ENCODE measurements around the gene BCL2L2. TPM values are rescaled to one million over a fixed set of nuclear protein-coding genes. Genes with fewer than 3 reads are reported as not detected.

The BCL2L2 gene
- total and polyA plus RNA-seq, 2 of the 8 experiments (the other 6 are each of a cell fraction or from before 2014, with no cell fraction given), result 9.3 to 13.8 TPM

DNA sequence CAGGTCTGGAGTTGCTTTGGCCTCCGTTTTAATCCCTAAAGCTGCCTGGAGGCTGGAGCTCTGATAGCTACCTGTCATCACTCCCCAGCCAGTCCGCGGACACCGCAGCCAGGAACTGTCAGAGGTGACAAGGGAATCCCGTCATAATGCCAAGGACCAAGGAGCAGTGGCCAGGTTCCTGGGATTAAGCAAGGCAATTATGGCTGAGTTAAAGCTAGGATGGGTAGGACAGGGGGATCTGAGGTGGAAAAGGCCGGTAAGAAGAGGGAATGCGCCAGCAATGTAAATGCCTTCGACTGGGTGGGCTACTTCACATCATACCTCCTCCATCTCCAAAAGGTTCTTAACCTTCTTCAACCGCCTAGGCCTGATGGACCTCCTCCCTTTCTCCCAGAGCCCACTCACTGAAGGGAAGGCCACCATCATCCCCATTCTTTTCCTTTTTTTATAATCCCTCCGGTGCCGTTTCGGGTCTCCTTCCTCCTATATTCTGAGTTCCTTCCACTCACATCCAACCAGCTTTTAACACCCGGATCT is 5.9 kb upstream of the BCL2L2 start:
- Histone ChIP-seq H2AK5ac (ENCODE audit: low read depth, low read length) (no peak overlapping the region), H2BK5ac (ENCODE audit: low read depth, low read length) (no peak overlapping the region), H2BK15ac (ENCODE audit: low read length) (no peak overlapping the region), H3K79me1 (ENCODE audit: low read depth, low read length) (no peaks in the 10 kb centered on the region), H3K23me2 (ENCODE audit: low read depth, low read length) (peaks cover 15% of the 10 kb centered on the region), H3K9ac (replicated peaks in 1 of 4; ENCODE audit: extremely low read depth in 1 of 4, low read depth in 3 of 4, low read length in 3 of 4) (peak overlapping the region in 3 of 4 experiments; percentile 45 to 70 (median 54); a peak in 6 of 7 replicates), H3K79me2 (ENCODE audit: control insufficient read depth in 1 of 2, insufficient read depth in 2 of 2, low read length in 2 of 2) (no peaks in the 10 kb centered on the region), H3K27ac (ENCODE audit: low read depth, low read length) (no peak overlapping the region), H4K8ac (ENCODE audit: extremely low read depth, insufficient read depth, low read length) (no peak overlapping the region), H3K9me3 (ENCODE audit: insufficient read depth in 2 of 2, low read depth in 1 of 2, low read length in 1 of 2) (no peaks in the 10 kb centered on the region), H3K4me3 (ENCODE audit: extremely low read depth in 1 of 4, insufficient read depth in 2 of 4, low read depth in 3 of 4, low read length in 4 of 4) (peak overlapping the region; percentile 56 to 93 (median 73)), H3K14ac (ENCODE audit: insufficient read length) (no peak overlapping the region), H4K20me1 (replicated peaks in 1 of 2; ENCODE audit: control insufficient read depth in 1 of 2, insufficient read depth in 2 of 2, low read length in 2 of 2) (peaks cover 3 to 5% of the 10 kb centered on the region in 2 experiments), H3K4ac (replicated peaks; ENCODE audit: insufficient read length, low read depth, low read length) (no peak overlapping the region), H2BK120ac (replicated peaks; ENCODE audit: low read depth, low read length) (no peak overlapping the region), H2AFZ (ENCODE audit: low read length) (no peak overlapping the region), H3K18ac (ENCODE audit: extremely low read depth, low read length) (no peak overlapping the region), H4K5ac (ENCODE audit: insufficient read length, low read depth, low read length) (no peak overlapping the region), H3K23ac (ENCODE audit: insufficient read length) (no peak overlapping the region), H3K56ac (replicated peaks; ENCODE audit: insufficient read length, low read depth, low read length) (no peak overlapping the region), H3K4me2 (ENCODE audit: insufficient read depth in 1 of 2, low read depth in 2 of 2, low read length in 2 of 2) (peak overlapping the region; percentile 82 to 96), H3K4me1 (replicated peaks in 1 of 4; ENCODE audit: control insufficient read depth in 3 of 4, insufficient read depth in 4 of 4, low read length in 3 of 4) (peaks cover 0 to 7% (median 1%) of the 10 kb centered on the region in 4 experiments; a peak in 3 of 7 replicates), H3K27me3 (replicated peaks in 1 of 4; ENCODE audit: control insufficient read depth in 3 of 4, extremely low read depth in 1 of 4, insufficient read depth in 3 of 4, low read length in 3 of 4) (peaks cover 15 to 50% (median 40%) of the 10 kb centered on the region in 4 experiments), H2BK20ac (ENCODE audit: low read length) (no peak overlapping the region), H3K36me3 (ENCODE audit: control insufficient read depth in 2 of 4, insufficient read depth in 4 of 4, low read length in 3 of 4) (no peaks in the 10 kb centered on the region), H2BK12ac (ENCODE audit: low read depth, low read length) (no peak overlapping the region), H4K91ac (replicated peaks; ENCODE audit: insufficient read length, low read length) (no peak overlapping the region)
- 26% methylated on average over 9 of the region's 13 CpGs; no CpG with 5 or more reads in 1 of the 2 experiments for WGBS, 2 experiments (ENCODE audit: extremely low coverage in 1 of 2, insufficient coverage in 1 of 2, insufficient read length in 1 of 2, insufficient replicate concordance in 2 of 2, low coverage in 1 of 2, low lambda C conversion rate in 2 of 2, missing lambda C conversion rate in 1 of 2)
- FAIRE-seq (no peak), DNase-seq (ENCODE audit: low read depth in 1 of 2, low spot score in 2 of 2) (no peak)
- CTCF ChIA-PET (ENCODE audit: partially characterized antibody), result interaction anchor here (0.6 to 2.4 kb wide), 18 partner anchors 12 to 417 kb away, joined by 3 to 9 read pairs (median 4); partner anchors contain the start of gene SLC22A17
- POLR2A ChIA-PET (ENCODE audit: partially characterized antibody), result interaction anchor here (0.7 to 4.7 kb wide), 2 partner anchors 16 to 21 kb away, joined by 3 to 35 read pairs; partner anchors contain the start of gene PABPN1
- TF ChIP-seq SUZ12 (IDR thresholded peaks at IDR 0.05; ENCODE audit: low read length) (no peak), SAP30 (IDR thresholded peaks at IDR 0.05; ENCODE audit: insufficient read depth, insufficient replicate concordance, low read length) (peak; percentile 17)

All from H1 (cell line).